ENCODE data around the gene CD7. TPM values are rescaled to one million over a fixed set of nuclear protein-coding genes. Genes with fewer than 3 reads are reported as not detected.

CD7 gene
- total RNA-seq, 1 donor from 2014 or later = not detected

GRCh38 chr17:82304826-82305726 lies 12.3 kb downstream of the CD7 start:
- Mint-ChIP-seq H3K4me3 (ENCODE audit: unreplicated experiment) (no peak overlapping the region), H3K27ac (ENCODE audit: unreplicated experiment) (no peak overlapping the region), H3K27me3 (ENCODE audit: low read depth) (peaks cover 12% of the 10 kb centered on the region), H3K36me3 (ENCODE audit: low read depth) (no peaks in the 10 kb centered on the region), H3K4me1 (ENCODE audit: low read depth) (peaks cover 5% of the 10 kb centered on the region), H3K9me3 (ENCODE audit: low read depth) (no peaks in the 10 kb centered on the region)
- TF ChIP-seq CTCF (IDR thresholded peaks at IDR 0.05) = no peak
- DNase-seq (ENCODE audit: low spot score) = no peak

- no peak overlapping the region for H3K4me3 Mint-ChIP-seq (ENCODE audit: unreplicated experiment)
- H3K27me3 Mint-ChIP-seq (ENCODE audit: low read depth) = peaks cover 8% of the 10 kb centered on the region
- H3K36me3 Mint-ChIP-seq (ENCODE audit: low read depth) = no peaks in the 10 kb centered on the region
- DNase-seq (ENCODE audit: low spot score) = no peak
- H3K9me3 Mint-ChIP-seq (ENCODE audit: low read depth) = no peaks in the 10 kb centered on the region
- H3K27ac Mint-ChIP-seq (ENCODE audit: unreplicated experiment) = no peak overlapping the region
- H3K4me1 Mint-ChIP-seq (ENCODE audit: low read depth) = peaks cover 5% of the 10 kb centered on the region
- TF ChIP-seq CTCF (IDR thresholded peaks at IDR 0.05) = no peak
Observed at GRCh38 chr17:82303944-82304808, 13.2 kb downstream of the CD7 start.

- Mint-ChIP-seq H3K9me3 (ENCODE audit: low read depth) (no peaks in the 10 kb centered on the region), H3K4me1 (ENCODE audit: low read depth) (peaks cover 8% of the 10 kb centered on the region), H3K4me3 (ENCODE audit: unreplicated experiment) (no peak overlapping the region), H3K27me3 (ENCODE audit: low read depth) (peaks cover 8% of the 10 kb centered on the region), H3K36me3 (ENCODE audit: low read depth) (no peaks in the 10 kb centered on the region), H3K27ac (ENCODE audit: unreplicated experiment) (no peak overlapping the region)
- DNase-seq (ENCODE audit: low spot score) = peak; percentile 88
- TF ChIP-seq CTCF (IDR thresholded peaks at IDR 0.05) = no peak
Observed at GRCh38 chr17:82302991-82303943, 14.1 kb downstream of the CD7 start.

GRCh38 chr17:82302568-82302963 lies 14.8 kb downstream of the CD7 start:
- no peaks in the 10 kb centered on the region for H3K36me3 Mint-ChIP-seq (ENCODE audit: low read depth)
- no peaks in the 10 kb centered on the region for H3K9me3 Mint-ChIP-seq (ENCODE audit: low read depth)
- no peak for TF ChIP-seq CTCF (IDR thresholded peaks at IDR 0.05)

More at GRCh38 chr17:82302568-82302963, 14.8 kb downstream of the CD7 start:
- Mint-ChIP-seq H3K4me3 (ENCODE audit: unreplicated experiment) (no peak overlapping the region), H3K27me3 (ENCODE audit: low read depth) (peaks cover 3% of the 10 kb centered on the region), H3K4me1 (ENCODE audit: low read depth) (peaks cover 15% of the 10 kb centered on the region), H3K27ac (ENCODE audit: unreplicated experiment) (no peak overlapping the region)
- no peak for DNase-seq (ENCODE audit: low spot score)
